ENCODE results near the gene SLC13A5.
"Not testable (repeated sequence)": the region's sequence is repeated elsewhere in the genome, so short reads cannot be mapped to it uniquely, and the experiment has no call there.

SLC13A5 gene

DNA sequence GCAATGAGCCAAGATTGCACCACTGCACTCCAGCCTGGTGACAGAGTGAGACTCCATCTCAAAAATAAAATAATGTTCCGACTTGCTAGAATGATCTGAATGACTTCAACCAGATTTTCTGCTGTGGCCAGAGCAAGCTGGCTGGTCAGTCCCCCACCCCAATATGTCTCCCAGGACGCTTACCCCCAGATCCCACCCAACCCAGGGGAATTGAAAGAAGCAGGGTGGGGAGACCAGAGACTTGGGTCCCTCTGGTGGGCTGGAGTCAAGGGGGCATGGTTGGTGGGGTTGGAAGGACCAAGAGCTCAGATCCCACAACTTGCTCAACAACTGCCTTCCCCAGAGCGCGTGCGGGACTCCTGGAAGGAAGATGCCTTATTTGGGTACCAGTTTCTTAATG lies 54.8 kb downstream of the SLC13A5 start:
- DNase-seq = not testable (repeated sequence)

- no peak for DNase-seq
Measured at GRCh38 chr17:6657633-6658287, 55.4 kb downstream of the SLC13A5 start.

- peak; percentile 18 for DNase-seq
Measured at GRCh38 chr17:6656797-6657632, 56.2 kb downstream of the SLC13A5 start.

GRCh38 chr17:6655732-6656361 lies 57.3 kb downstream of the SLC13A5 start:
- not testable (repeated sequence) for DNase-seq

GRCh38 chr17:6654841-6655731 lies 58.1 kb downstream of the SLC13A5 start:
- DNase-seq = peak; percentile 70

- DNase-seq = no peak
Measured at GRCh38 chr17:6651919-6652452, 61.2 kb downstream of the SLC13A5 start.

GRCh38 chr17:6651354-6651918 lies 61.7 kb downstream of the SLC13A5 start, which contains the start of the genes C17orf100 and MED31:
Gene C17orf100 (plus strand): TSS chr17:6651762. CDS start chr17:6651914, 152 bp downstream.
Gene MED31 (minus strand): TSS chr17:6651605. CDS start chr17:6651528, 77 bp downstream.
- peak; percentile 91 for DNase-seq

- no peak for DNase-seq
Measured at GRCh38 chr17:6648181-6648580, 65.0 kb downstream of the SLC13A5 start.

DNA sequence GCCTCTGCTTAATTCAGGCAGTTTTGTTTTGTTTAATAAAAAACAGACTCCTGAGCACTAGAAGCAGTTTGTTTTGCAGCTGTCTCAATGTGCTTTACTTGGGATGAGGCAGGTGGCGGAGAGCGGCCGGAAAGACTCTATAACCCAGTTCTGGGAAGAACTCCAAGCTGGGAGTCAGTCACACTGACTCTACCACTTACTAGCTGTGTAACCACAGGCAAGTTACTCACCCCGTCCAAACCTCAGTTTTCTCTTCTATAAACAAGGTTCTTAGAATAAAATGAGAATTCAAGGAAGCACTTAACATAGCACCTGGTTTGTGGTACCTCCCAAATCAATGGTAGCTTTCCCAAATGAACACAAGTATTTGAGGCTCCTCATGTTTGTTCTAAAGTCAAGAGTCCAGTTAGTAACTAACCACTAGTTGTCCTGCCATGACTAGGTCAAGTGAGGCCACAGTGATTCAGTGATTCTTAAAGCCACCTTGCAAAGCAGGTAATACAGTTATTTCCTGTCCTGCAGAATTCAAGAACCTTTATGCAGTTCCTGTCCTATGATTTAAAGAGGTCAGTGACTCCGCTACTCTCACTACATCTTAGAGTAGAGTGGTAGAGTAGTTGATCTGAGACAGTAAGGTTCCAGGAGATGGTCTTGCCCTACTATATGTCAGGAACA lies 69.6 kb downstream of the SLC13A5 start:
- DNase-seq = no peak

- DNase-seq = no peak
Measured at GRCh38 chr17:6642592-6642991, 70.6 kb downstream of the SLC13A5 start.

DNA sequence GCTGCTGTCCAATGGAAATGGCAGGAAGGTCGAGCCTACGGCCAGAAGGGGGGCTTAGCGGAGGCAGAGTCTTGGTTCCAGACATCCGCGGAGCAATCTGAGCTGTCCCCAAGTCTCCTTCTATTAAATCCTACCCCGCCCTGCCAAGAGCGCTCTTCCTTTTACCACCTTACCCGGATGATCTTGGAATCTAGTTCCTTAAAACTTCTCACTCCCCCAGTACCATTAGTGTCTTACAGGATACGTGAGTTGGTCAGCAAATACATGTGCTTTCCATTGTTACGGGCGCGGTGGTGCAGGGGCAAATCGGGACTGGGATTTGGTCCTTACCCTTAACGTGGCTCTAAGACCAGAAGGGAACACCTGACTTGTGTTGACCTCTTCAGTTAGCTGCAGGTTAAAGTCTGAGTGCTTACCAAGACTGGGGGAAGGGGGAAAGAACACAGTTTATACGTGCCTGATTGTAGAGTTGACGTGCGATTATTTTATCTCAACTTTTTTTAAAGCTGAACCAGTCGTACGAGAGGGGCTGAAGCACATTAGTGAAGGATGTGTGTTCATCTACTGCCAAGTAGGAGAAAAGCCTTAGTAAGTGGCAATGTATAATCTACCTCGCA lies 71.8 kb downstream of the SLC13A5 start:
- no peak for DNase-seq

- peak; percentile 84 for DNase-seq
Measured at GRCh38 chr17:6640536-6641246, 72.5 kb downstream of the SLC13A5 start, which contains the start of the genes KIAA0753 and TXNDC17. Gene KIAA0753 (minus strand): TSS chr17:6640711. CDS start chr17:6635103, 5,608 bp downstream. Gene TXNDC17 (plus strand): TSS chr17:6641060. CDS start chr17:6641083, 23 bp downstream.

DNA sequence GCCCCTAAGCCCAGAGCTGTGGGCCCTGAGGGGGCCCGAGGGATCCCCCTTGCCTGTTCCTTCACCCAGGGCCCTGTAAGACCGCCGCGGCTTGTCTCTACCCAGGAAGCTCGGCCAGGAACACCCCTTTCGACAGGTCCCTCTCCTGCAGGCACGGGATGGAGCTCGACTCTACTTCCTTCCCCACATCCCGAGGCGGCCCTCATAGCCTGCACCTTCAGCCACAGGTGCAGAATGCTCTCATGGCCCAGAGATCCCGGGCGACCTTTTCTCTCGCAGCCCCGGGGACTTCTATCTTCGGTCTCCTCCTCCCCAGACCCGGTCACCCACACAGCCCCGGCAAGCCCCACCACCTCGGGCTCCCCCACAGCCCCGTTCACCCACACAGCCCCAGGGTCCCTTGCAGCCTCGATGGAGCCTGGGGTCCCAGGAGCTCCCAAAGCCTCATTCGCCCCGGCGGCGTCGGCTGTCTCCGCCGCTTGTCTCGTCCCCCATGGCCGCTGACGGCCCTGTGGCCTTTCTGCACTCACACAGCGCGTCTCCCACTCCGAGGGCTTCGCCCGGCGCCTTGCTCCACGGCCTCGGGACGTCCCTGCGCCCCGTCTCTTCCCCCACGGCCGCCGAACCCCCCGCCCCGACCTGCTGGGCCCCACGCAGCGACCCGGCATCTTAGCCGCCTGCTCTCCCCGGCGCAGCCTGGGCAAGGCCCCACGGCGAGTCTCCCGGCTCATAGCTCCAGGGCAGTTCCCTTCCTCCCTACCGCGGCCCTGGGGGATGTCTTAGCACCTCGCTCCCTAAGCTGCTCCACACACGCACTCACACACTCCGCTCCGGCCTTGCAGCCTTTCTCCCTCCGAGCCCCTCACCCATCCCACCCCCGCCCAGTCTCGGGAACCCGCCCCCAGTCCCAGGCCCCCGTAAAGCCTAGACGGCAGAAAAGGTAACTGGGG lies 73.3 kb downstream of the SLC13A5 start:
- DNase-seq = no peak

DNA sequence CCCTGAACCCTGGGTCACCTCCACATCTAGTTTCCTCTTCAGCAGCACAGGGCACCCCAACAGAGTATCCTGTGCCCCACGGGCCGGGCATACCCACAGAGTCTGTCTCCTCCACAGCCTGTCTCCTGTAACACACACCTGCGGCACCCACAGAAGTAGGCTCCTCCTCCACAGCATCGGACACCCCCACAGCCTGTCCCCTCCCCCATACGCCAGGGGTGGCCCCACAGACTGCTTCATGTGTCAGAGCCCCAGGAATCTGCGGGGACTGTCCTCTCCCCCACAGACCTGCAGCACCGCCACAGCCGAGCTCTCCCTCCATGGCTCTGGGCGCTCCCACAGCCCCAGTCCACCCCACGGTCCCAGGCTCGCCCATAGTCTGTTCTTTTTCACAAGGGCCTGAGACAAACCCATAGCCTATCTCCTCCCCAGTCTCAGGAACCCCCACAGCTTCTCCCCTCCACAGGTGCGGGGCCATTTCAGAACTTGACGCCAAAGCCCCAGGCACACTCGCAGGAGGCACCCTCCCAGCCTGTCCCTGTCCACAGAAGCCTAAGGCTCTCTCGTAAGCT lies 74.1 kb downstream of the SLC13A5 start:
- DNase-seq = no peak

GRCh38 chr17:6638046-6638908 lies 74.9 kb downstream of the SLC13A5 start:
- no peak for DNase-seq

DNA sequence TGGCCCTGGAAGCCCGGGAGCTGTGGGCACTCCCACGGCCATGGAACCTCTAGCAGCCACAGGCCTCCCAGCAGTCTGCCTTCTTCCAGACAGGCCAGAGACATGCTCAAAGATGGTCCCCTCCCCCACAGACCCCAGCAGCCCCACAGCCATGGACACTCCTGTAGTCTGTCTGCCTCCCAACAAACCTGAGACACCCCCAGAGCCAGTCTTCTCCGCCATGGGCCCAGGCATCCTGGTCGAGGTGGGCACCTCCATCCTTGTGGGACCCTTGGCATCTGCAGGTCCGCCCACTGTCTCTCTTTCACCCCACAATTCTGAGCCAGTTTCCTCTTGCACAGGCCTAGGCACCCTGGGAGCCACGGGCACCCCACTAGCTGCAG lies 75.7 kb downstream of the SLC13A5 start:
- DNase-seq = no peak

Measured in DMS79 (cell line).